ENCODE measurements around the gene ARID5A.

Gene ARID5A

GRCh38 chr2:96591054-96591453 lies 54.5 kb downstream of the ARID5A start:
- FAIRE-seq (no peak), DNase-seq (ENCODE audit: insufficient read length, low spot score) (no peak)

DNA sequence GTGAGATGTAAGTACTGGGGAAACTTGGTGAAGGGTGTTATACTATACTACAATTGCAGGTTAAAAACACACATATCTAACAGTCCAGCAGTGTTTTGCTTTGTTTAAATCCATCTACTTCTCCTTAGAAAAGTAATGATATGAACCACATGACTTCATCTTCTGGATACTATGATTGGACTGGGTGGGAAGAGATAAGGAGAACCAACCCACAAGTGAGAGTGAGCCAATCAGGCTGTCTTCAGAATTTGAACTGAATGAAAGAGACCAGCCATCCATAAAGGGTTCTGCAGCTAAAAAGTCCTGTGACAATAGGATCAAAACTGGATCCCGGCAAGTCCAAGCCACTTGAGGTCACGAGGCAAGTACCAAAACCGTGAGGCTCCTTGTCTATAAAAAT lies 54.9 kb downstream of the ARID5A start:
- no peak for FAIRE-seq

DNA sequence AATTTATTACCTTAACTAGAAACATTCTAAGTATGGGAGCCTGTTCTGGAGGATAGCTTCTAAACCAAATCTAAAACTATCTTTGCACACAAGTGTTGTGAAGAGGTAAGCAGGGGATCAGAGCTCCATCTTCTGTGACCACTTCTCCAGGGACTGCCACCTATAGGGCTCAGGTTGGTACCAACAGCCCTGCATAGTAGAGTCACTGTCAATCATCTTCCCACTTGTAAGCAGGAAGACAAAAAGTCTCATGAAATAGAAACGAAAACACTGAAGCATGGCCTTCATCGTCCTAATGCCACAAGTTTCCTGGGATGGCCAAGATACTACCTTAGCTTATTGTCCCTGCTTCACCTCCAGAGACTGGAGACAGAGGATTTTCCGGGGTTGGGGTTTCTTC lies 57.7 kb downstream of the ARID5A start:
- DNase-seq (ENCODE audit: insufficient read length, low spot score) (no peak), FAIRE-seq (peak; percentile 31)

More for the DNA sequence above, 54.9 kb downstream of the ARID5A start:
- DNase-seq (ENCODE audit: insufficient read length, low spot score) = no peak

GRCh38 chr2:96594691-96595152 lies 58.2 kb downstream of the ARID5A start:
- FAIRE-seq (no peak), DNase-seq (ENCODE audit: insufficient read length, low spot score) (no peak)

DNA sequence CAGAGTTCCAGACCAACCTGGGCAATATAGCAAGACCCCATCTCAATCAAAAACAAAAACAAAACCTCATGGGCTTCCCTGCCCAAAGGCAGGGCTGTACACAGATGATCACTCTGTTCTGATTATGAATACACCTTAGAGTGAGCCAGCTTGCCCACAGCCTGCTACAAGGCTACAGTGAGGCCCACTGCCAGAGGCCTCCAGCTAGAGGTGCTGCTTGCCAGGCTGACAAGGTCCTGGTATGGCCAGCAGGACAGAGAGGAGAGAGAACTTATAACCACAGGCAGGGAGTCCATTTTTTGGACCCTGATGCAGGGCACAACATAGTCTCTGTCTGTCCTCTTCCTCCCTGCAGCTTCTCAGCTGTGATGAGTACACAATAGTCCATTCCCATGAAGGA lies 60.0 kb downstream of the ARID5A start:
- FAIRE-seq = no peak
- DNase-seq (ENCODE audit: insufficient read length, low spot score) = no peak

GRCh38 chr2:96599941-96600340 lies 63.4 kb downstream of the ARID5A start:
- DNase-seq (ENCODE audit: insufficient read length, low spot score) (no peak), FAIRE-seq (no peak)

DNA sequence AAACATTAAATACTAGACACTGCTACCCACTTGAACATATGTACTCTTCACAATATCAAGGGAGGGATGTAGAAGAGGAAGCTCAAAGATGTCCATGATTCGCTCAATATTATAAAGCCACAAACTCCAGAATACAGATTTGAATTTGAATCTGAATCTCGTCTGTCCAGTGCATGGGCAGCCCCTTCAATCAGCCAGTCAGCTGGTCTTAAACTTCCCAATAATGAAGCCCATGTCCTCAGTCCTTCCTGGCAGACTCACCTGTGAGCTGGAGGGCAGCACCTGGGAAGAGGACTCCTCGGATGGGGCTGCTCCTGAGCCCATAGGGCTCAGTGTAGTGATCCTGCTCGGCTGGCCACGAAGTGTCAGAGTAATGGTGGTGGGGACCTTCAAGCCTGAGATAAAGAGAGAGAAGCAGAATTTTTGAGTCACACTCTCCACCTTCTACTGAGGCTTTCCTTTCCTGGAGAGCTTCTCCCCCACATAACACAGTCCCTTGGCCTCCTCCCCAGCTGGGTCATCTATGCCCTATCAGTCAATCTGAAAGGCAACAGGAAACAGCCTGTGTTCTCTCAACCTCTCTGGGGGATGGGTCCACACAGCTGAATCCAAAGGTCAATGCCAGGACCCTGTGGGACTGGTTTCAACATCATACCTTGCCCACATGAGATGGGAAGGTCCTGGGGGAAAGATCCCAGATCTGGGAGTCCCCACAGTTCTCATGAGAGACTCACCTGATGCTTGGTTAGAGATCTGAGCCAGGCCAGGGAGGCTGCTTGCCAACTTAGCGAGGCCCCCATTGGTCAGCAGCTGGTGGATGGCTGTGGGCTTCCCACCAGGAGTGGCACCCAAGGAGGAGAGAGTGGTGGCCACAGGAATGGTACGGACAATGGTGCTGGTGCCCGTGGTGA lies 65.1 kb downstream of the ARID5A start:
- FAIRE-seq (no peak), DNase-seq (ENCODE audit: insufficient read length, low spot score) (no peak)
